NCI-H82 treated with DMSO at 0.1 percent for 48 hours (cell line): ENCODE measurements around the gene MCOLN1.

ENCODE experiments used
- DNase-seq: peaks from one replicate; lab custom pipeline; 2025; ENCODE audit not compliant: unreplicated experiment; lab: John Stamatoyannopoulos, UW

MCOLN1 gene

DNA sequence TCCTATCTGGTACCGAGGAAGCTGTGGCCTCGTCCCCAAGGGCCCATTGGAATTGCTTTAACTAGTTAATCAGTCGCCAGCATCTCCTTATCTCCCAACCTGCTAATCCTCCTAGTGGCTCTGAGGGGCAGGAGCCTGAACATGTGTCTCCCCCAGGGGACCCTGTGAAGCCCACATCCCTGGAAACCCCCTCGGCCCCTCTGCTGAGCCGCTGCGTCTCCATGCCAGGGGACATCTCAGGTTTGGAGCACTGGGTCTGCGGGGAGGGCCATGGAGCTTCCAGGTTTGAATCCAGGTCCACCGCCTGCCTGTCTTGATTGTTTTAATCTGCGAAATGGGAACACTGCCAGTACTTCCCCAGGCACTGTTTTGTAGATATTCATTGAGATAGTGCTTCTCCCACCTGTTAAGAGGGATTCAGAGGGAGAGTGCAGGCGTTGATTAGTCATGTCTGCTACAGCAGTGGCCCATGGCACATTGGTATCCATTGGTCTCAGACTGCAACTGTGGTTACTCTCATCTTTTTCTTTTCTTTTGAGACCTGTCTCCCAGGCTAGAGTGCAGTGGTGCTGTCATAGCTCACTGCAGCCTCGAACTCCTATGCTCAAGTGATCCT lies 19.5 kb downstream of the MCOLN1 start:
- DNase-seq: no peak

- DNase-seq: no peak
Measured at GRCh38 chr19:7542556-7543348, 20.3 kb downstream of the MCOLN1 start.

DNA sequence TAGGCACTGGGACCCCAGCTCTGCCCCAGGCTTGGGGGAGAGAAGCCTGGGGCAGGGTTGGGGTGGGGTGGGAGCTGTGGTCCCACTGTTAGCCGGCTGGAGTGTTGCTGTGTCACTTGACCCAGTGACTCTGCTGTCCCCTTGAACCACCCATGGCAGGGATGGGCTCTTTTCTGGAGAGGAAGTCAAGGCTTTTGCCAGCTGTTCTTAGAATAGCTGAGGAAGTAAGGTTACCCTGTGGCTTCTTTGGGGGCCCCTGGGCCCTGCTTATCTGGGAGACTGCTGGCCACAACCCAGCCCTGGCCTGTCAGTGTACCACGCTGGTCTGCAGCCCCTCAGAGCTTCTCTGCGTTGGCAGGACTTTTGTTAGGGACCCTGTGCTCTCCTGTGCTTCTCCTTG lies 22.2 kb downstream of the MCOLN1 start:
- no peak for DNase-seq

DNA sequence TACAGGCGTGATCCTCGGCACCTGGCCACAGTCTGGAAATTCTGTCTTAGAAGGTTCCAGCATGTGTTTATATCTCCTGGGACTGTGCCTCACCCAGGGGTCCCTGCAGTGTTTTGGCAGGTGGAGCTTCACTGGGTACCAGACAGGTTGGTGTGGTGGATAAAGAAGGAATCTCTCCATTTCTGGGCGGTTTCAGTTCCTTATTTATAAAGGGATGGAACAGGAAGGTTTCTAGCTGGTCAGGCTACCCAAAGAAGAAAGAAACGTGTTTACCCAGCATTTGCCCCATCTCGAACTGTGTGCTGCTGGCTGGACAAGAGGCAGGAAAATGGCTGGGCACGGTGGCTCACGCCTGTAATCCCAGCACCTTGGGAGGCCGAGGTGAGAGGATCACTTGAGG lies 22.9 kb downstream of the MCOLN1 start:
- no peak for DNase-seq

DNA sequence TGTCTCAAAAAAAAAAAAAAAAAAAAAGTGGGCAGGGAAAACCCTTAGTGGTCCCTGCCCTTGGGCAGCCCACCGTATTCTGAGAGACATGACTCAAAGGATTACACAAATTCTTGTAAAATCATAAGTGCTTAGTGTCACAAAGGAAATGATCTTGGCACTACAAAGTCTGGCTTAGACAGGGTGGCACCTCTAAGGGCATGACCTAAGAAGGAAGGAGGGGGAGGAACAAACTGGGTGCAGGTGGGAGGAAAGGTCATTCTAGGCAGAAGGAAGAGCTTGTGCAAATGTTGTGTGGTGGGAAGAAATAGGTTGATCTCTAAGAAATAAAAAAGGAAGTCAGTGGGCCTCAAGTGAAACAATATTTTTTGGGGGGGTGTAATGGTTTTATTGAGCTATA lies 23.5 kb downstream of the MCOLN1 start:
- DNase-seq: no peak

GRCh38 chr19:7547159-7547558 lies 24.7 kb downstream of the MCOLN1 start:
- no peak for DNase-seq

DNA sequence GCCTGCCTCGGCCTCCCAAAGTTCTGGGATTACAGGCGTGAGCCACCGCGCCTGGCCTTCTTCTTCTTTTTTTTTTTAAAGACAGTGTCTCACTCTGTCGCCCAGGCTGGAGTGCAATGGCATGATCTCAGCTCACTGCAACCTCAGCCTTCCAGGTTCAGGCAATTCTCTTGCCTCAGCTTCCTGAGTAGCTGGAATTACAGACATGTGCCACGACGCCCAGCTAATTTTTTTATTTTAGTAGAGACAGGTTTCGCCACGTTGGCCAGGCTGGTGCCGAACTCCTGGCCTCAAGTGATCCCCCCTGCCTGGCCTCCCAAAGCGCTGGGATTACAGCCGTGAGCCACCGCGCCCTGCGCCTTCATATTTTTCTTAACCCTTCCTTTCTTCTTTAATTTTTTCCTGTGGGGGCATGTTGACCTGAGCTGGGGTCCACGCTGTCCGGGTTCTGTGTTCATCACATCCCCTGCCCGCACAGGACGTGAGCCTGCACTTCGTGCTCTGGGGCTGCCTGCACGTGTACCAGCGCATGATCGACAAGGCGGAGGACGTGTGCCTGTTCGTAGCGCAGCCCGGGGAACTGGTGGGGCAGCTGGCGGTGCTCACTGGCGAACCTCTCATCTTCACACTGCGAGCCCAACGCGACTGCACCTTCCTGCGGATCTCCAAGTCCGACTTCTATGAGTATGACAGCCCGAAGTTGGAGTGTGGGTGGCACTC lies 27.2 kb downstream of the MCOLN1 start:
- DNase-seq: no peak

GRCh38 chr19:7550169-7550770 lies 27.8 kb downstream of the MCOLN1 start:
- no peak for DNase-seq

DNA sequence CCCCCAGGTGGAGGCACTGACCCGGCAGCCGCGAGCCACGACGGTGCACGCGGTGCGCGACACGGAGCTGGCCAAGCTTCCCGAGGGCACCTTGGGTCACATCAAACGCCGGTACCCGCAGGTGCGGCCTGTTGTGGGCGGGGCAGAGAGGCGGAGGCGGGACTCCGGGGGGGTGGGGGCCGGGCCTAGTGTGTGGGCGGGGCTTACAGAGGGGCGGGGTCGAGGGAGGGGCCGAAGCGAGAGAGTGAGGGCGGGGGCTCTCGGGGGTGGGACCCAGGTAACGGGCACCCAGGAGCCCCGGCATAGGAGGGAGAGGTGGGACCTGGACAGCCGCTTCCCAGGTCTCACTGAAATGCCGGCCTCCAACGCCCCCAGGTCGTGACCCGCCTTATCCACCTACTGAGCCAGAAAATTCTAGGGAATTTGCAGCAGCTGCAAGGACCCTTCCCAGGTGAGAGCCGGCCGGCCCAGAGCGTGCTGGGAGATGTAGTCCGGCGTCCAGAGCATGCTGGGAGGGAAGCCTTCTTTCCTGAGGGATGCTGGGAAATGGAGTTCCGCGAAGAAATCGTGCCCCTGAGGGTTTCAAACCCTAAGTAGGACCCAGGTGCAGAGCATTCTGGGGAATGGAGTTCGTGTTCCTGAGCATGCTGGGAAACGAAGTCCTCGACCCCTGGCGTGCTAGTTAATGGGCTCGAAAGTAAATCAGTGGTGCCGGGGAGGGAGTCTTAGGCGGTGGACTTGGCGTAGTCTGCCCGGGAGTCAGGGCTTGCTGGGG lies 28.8 kb downstream of the MCOLN1 start:
- no peak for DNase-seq

DNA sequence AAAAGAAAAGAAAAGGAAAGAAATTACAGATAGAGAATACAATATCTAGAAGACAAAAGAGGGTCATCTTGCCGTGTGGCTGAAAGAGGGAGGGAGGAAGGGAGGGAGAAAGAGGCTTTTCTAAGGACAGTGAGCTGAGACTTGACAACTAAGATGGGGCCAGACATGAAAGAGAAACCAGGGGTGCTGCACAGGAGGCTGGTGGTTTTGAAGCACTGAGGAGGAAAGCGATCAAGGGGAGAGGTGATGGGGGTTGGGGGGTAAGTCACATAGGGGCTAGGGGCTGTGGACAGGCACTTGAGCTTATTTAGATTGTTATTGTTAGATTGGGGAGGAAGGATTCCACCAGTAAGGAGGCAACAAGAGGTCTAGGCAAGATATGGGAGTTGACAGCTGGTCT lies 30.4 kb downstream of the MCOLN1 start:
- no peak for DNase-seq

GRCh38 chr19:7554565-7554964 lies 32.1 kb downstream of the MCOLN1 start:
- no peak for DNase-seq

DNA sequence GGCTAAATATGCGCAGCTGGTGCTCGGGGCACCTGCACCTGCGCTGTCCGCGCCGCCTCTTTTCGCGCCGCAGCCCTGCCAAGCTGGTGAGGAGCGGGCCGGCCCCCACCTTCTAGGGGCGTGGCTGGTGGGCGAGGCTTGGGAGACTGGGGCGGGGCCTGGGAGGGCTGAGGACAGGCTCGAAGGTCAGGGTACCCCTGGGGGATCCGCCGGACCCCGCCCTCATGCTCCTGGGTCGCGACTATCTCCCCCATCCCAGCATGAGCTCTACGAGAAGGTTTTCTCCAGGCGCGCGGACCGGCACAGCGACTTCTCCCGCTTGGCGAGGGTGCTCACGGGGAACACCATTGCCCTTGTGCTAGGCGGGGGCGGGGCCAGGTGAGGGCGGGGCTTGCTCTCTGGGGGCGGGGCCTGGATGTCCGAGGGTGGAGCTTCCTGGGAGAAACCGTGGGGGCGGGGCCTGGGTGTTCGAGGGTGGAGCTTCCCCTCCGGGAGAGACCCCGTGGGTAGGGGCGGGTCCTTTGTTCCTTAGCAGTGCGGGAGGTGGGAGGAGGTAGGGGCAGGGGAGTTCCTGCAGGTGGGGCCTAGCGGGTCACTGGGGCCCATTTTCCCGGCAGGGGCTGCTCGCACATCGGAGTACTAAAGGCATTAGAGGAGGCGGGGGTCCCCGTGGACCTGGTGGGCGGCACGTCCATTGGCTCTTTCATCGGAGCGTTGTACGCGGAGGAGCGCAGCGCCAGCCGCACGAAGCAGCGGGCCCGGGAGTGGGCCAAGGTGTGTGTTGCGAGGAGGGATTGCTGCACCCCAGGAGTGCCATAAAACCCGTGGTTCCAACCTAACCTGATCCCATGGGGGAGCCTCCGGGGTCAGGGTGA lies 32.8 kb downstream of the MCOLN1 start:
- no peak for DNase-seq

GRCh38 chr19:7556696-7557315 lies 34.4 kb downstream of the MCOLN1 start:
- DNase-seq: no peak

DNA sequence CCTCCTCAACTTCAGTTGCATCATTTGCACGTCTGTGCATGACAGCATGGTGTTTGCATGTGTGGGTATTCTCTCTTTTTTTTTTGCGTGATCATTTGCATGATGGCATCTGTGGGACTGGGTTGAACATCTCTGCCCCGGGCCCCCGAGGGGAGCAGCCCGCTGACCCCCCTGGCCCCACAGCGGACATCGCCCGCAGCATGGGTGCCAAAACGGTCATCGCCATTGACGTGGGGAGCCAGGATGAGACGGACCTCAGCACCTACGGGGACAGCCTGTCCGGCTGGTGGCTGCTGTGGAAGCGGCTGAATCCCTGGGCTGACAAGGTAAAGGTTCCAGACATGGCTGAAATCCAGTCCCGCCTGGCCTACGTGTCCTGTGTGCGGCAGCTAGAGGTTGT lies 36.2 kb downstream of the MCOLN1 start:
- no peak for DNase-seq

GRCh38 chr19:7559102-7559501 lies 36.7 kb downstream of the MCOLN1 start:
- DNase-seq: no peak

- DNase-seq: no peak
Measured at GRCh38 chr19:7560255-7560654, 37.8 kb downstream of the MCOLN1 start.

- DNase-seq: no peak
Measured at GRCh38 chr19:7561325-7561724, 38.9 kb downstream of the MCOLN1 start.

DNA sequence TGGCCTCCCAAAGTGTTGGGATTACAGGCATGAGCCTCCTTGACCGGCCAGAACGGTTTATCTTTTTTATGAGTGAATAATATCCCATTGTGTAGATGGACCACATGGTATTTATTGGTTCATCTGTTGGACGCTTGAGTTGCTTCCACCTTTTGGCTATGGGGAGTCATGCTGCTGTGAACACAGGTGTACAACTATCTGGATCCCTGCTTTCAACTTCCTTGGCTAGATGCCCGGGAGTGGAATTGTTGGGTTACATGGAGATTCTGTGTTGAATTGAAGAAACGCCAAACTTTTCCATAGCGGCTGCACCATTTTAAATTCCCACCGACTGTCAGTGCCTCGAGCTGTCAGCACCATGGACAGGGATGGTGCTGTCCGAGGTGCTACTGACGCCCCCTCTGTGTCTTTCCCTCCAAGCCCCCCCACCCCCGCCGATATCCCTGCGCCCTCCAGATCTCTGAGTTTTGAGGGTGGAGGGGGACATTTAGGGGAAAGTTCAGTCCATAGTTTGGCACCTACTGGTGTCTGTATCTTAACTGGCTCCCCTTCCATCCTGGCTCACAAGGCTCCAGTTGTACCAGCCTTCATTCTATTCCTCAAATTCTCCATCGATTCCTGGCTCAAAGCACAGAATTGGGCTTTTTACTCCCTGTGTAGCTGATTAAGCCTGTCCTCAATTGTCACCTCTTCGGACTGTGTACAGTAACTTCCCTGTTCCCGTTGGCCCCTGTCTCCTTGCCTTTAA lies 40.4 kb downstream of the MCOLN1 start:
- DNase-seq: no peak

DNA sequence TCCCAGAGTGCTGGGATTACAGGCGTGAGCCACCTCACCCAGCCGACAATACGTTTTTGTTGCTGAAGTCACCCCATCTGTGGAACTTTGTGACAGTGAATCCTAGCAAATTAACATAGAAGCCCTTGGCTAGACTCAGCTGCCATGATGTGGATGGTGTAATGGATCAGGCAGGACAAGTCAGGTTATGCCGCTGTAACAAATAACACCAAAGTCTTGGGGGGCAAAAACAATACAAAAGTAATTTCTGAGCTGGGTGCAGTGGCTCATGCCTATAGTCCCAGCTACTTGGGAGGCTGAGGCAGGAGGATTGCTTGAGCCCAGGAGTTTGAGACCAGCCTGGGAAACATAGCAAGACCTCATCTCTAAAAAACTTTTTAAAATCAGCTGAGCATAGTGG lies 42.4 kb downstream of the MCOLN1 start:
- DNase-seq: no peak
